Measurements from ENCODE around the gene KITLG. TPM values are rescaled to one million over a fixed set of nuclear protein-coding genes. Genes with fewer than 3 reads are reported as not detected.

The KITLG gene
- total RNA-seq, 1 experiment from 2014 or later, result 570 TPM

GRCh38 chr12:88544991-88545980 is 35.0 kb downstream of the KITLG start:
- DNase-seq (ENCODE audit: low read depth, low spot score), result no peak
- H3K4me3 ChIP-seq (replicated peaks in 1 of 2; ENCODE audit: low read depth in 1 of 2, low read length in 2 of 2), result no peak overlapping the region
- RAD21 ChIA-PET (ENCODE audit: low non-redundant PET in 1 of 2, low total read pairs in 2 of 2, uncharacterized antibody in 2 of 2, unreplicated experiment in 2 of 2), result no interaction called here
- peaks cover 46 to 62% of the 10 kb centered on the region in 2 experiments for H3K36me3 ChIP-seq (ENCODE audit: control insufficient read depth in 1 of 2, insufficient read depth in 2 of 2, low read length in 2 of 2)
- ATAC-seq, result no peak
- no peaks in the 10 kb centered on the region for H3K27me3 ChIP-seq (ENCODE audit: insufficient read depth, low read length)
- CTCF ChIA-PET, result no interaction called here
- intact Hi-C loops (cut with micrococcal nuclease), result no loop called here
- no TSS peak for BruUV-seq (replicated peaks)
- no peak overlapping the region for H2AFZ ChIP-seq (ENCODE audit: low read depth, low read length, poor library complexity, severe bottlenecking)
- peak overlapping the region; percentile 52 for H3K27ac ChIP-seq (ENCODE audit: low read depth, low read length)
- peaks cover 100% of the 10 kb centered on the region for H3K79me2 ChIP-seq (ENCODE audit: insufficient read depth, low read length)
- no peak overlapping the region for H3K9ac ChIP-seq (ENCODE audit: low read length)
- H3K9me2 ChIP-seq (ENCODE audit: insufficient read depth), result no peaks in the 10 kb centered on the region
- H3K4me1 ChIP-seq (ENCODE audit: control insufficient read depth in 1 of 2, insufficient read depth in 2 of 2, low read length in 2 of 2), result peaks cover 47 to 66% of the 10 kb centered on the region in 2 experiments
- peaks cover 81% of the 10 kb centered on the region; the same call in 1 of the 2 replicates for H4K20me1 ChIP-seq (ENCODE audit: insufficient read depth)
- H3K4me2 ChIP-seq (ENCODE audit: low read length), result no peak overlapping the region
- H3K9me3 ChIP-seq (ENCODE audit: control insufficient read depth in 1 of 2, insufficient read depth in 1 of 2, low read depth in 1 of 2, low read length in 2 of 2), result no peaks in the 10 kb centered on the region
- POLR2A ChIA-PET, result no interaction called here
- TF ChIP-seq YY1 (IDR thresholded peaks at IDR 0.05; ENCODE audit: extremely low read depth, insufficient replicate concordance, low read depth, low read length) (no peak), JUND (IDR thresholded peaks at IDR 0.05) (0 out of 2 replicates have a peak, but pooled peaks have one; percentile 14)

GRCh38 chr12:88539893-88540292 is 40.4 kb downstream of the KITLG start:
- Histone ChIP-seq H3K27ac (ENCODE audit: low read depth, low read length) (peak overlapping the region; percentile 41; the same call in 1 of the 2 replicates), H3K9me3 (ENCODE audit: control insufficient read depth in 1 of 2, insufficient read depth in 1 of 2, low read depth in 1 of 2, low read length in 2 of 2) (no peaks in the 10 kb centered on the region), H3K4me2 (ENCODE audit: low read length) (no peak overlapping the region), H3K9ac (ENCODE audit: low read length) (no peak overlapping the region), H3K4me1 (ENCODE audit: control insufficient read depth in 1 of 2, insufficient read depth in 2 of 2, low read length in 2 of 2) (peaks cover 20 to 39% of the 10 kb centered on the region in 2 experiments; a peak in 3 of 4 replicates), H3K79me2 (ENCODE audit: insufficient read depth, low read length) (peaks cover 100% of the 10 kb centered on the region), H3K9me2 (ENCODE audit: insufficient read depth) (no peaks in the 10 kb centered on the region), H3K4me3 (replicated peaks in 1 of 2; ENCODE audit: low read depth in 1 of 2, low read length in 2 of 2) (no peak overlapping the region), H3K27me3 (ENCODE audit: insufficient read depth, low read length) (no peaks in the 10 kb centered on the region), H3K36me3 (ENCODE audit: control insufficient read depth in 1 of 2, insufficient read depth in 2 of 2, low read length in 2 of 2) (peaks cover 65 to 83% of the 10 kb centered on the region in 2 experiments), H4K20me1 (ENCODE audit: insufficient read depth) (peaks cover 72% of the 10 kb centered on the region; the same call in 1 of the 2 replicates), H2AFZ (ENCODE audit: low read depth, low read length, poor library complexity, severe bottlenecking) (no peak overlapping the region)
- ChIA-PET POLR2A (no interaction called here), RAD21 (ENCODE audit: low non-redundant PET in 1 of 2, low total read pairs in 2 of 2, uncharacterized antibody in 2 of 2, unreplicated experiment in 2 of 2) (no interaction called here), CTCF (no interaction called here)
- intact Hi-C loops (cut with micrococcal nuclease), result no loop called here
- no TSS peak for BruUV-seq (replicated peaks)
- no peak for ATAC-seq
- TF ChIP-seq SRF (IDR thresholded peaks at IDR 0.05; ENCODE audit: low read depth) (no peak), EGR1 (IDR thresholded peaks at IDR 0.05; ENCODE audit: low read depth) (no peak), MAX (IDR thresholded peaks at IDR 0.05) (no peak), REST (IDR thresholded peaks at IDR 0.05; ENCODE audit: low read depth) (no peak), JUND (IDR thresholded peaks at IDR 0.05) (no peak), CEBPB (IDR thresholded peaks at IDR 0.05; ENCODE audit: low read depth) (no peak), ZFX (IDR thresholded peaks at IDR 0.05) (no peak)
- TF ChIP-seq, protein P1, sequence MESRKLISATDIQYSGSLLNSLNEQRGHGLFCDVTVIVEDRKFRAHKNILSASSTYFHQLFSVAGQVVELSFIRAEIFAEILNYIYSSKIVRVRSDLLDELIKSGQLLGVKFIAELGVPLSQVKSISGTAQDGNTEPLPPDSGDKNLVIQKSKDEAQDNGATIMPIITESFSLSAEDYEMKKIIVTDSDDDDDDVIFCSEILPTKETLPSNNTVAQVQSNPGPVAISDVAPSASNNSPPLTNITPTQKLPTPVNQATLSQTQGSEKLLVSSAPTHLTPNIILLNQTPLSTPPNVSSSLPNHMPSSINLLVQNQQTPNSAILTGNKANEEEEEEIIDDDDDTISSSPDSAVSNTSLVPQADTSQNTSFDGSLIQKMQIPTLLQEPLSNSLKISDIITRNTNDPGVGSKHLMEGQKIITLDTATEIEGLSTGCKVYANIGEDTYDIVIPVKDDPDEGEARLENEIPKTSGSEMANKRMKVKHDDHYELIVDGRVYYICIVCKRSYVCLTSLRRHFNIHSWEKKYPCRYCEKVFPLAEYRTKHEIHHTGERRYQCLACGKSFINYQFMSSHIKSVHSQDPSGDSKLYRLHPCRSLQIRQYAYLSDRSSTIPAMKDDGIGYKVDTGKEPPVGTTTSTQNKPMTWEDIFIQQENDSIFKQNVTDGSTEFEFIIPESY (IDR thresholded peaks at IDR 0.05; ENCODE audit: extremely low read depth, insufficient replicate concordance, low read length), result no peak
- TF ChIP-seq, protein P2, sequence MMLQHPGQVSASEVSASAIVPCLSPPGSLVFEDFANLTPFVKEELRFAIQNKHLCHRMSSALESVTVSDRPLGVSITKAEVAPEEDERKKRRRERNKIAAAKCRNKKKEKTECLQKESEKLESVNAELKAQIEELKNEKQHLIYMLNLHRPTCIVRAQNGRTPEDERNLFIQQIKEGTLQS (IDR thresholded peaks at IDR 0.05), result no peak
- no peak for DNase-seq (ENCODE audit: low read depth, low spot score)

Measured in HCT116 (cell line).